ENCODE results near the gene GOT2.
A peak's percentile ranks its signal among the peaks of the same experiment; 100 is the strongest.
"Not testable (repeated sequence)": the region's sequence is repeated elsewhere in the genome, so short reads cannot be mapped to it uniquely, and the experiment has no call there.

The GOT2 gene

DNA sequence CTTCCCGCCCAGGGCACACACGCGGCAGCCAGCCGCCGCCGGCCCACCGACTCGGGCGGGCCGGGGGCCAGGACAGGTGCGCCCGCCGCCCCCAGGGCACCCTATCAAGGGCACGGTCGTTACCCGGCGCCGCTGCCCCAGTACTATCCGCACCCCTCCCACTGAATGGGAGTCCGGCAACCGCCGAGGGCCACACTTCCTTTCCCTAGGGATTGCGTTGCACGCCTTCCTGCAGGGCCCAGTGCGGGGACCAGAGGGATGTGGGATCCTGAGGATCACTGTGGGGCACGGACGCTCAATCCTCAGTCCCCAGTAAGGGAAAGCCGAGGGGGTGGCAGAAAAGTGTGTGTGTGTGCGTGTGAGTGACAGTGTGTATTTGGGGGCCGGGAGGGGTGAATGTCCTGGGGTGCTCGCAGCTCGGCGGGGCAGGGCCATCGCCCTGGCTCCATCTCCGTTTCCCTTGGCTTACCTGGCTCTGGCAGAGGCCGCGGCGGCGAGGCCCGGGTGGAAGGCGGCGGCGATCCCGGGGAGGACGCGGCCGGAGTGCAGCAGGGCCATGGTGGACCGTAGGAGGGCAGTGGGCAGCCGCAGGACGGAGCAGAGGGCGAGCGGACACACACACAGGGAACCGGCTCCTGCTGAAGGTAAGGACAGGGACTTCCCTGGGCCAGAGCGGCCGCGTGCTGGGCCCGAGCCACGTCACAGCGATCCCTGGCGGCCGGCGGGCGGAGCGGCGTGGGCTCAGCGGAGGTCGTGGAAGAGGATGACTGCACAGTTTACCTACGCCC lies at the start of gene GOT2:
Gene GOT2, minus strand, starts transcription at position 646 of the 788 bp plus-strand sequence. Its CDS starts 88 bp downstream, at position 558.
- DNase-seq: peak; percentile 79

DNA sequence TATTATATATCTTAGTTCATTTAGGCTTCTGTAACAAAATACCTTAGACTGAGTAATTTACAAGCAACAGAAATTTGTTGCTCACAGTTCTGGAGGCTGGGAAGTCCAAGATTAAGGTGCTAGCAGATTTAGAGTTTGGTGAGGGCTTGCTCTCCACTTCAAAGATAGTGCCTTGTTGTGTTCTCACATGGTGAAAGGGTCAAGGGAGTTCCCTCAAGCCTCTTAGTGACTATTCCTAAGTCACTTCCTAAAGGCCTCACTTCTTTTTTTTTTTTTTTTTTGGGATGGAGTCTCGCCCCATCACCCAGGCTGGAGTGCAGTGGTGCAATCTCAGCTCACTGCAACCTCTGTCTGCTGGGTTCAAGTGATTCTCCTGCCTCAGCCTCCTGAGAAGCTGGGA lies 45.2 kb upstream of the GOT2 start:
- not testable (repeated sequence) for DNase-seq

DNA sequence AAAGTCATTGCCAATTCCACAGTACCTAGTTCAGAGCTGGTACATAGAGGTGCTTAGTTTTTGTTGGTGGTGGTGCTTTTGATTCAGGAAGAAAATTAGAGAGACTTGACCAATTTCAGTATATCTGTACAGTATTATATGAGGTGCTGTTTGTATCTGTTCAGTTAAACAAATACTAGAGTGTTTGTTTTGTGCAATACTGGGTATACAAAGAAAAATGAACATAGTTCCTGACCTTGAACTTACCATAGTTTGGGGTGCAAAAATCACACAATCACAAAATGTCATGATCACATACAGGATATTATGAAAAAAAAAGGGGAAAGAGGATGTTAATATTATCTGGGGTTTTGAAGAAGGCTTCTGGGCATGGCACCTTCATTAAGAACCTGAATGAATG lies 39.8 kb upstream of the GOT2 start:
- DNase-seq: no peak

DNA sequence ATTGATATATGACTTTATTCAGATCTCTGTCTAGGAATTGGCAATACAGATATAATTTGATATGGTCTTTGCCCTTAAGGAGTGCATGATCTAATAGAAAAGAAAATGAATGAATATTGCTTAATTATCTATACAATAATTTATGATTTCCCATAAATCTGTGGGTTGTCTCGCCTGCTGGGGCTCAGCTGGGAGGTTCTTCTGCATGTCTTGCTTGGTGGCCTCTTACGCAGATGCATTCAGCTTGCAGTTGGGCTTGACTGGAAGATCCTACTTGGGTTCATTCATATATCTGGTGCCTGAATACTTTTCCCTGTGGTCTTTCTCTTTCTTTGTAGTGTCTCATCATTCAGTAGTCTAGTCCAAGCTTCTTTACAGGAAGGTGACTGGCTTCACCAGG lies 34.0 kb upstream of the GOT2 start:
- DNase-seq: no peak

DNA sequence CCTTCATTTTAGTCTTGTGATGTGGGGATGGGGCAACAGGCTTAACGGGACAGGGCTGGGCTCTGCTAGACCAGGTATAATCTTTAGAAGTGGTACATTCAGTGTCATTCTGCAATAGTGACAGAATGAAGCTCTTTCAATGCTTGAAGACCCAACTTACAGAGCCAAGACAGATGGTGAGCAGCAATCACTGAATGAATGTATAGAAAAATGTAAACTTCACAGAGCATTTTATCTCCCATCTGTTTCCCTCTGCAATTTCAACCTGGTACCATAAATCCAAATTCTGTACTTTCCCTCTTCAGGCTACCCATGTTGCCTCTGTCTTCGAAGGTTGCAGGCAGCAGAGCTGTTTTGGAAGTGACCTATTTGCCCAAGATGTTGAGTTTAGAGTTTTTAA lies 33.5 kb upstream of the GOT2 start:
- no peak for DNase-seq

DNA sequence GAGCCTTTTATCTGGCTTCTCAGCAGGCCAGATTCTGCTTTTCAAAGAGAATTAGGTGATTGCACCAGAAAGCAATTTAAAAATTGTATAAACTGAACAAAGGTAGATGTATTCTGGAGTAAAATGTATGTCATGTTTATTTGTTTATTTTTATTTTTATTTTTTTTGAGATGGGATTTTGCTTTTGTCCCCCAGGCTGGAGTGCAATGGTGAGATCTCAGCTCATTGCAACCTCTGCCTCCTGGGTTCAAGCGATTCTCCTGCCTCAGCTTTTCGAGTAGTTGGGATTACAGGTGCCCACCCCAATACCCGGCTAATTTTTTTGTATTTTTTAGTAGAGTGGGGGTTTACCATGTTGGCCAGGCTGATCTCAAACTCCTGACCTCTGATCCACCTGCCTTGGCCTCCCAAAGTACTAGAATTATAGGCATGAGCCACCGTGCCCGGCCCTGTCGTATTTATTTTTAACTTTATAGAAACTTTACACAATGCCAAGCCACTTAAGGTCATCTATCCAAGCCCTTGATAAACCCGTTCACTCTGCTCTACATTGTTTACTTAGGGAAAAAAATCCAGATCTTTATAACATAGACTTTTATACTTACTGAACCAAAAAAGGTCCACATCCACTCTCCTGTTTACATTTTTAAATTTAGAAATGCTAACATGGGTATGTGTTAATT lies 22.7 kb upstream of the GOT2 start:
- no peak for DNase-seq

DNA sequence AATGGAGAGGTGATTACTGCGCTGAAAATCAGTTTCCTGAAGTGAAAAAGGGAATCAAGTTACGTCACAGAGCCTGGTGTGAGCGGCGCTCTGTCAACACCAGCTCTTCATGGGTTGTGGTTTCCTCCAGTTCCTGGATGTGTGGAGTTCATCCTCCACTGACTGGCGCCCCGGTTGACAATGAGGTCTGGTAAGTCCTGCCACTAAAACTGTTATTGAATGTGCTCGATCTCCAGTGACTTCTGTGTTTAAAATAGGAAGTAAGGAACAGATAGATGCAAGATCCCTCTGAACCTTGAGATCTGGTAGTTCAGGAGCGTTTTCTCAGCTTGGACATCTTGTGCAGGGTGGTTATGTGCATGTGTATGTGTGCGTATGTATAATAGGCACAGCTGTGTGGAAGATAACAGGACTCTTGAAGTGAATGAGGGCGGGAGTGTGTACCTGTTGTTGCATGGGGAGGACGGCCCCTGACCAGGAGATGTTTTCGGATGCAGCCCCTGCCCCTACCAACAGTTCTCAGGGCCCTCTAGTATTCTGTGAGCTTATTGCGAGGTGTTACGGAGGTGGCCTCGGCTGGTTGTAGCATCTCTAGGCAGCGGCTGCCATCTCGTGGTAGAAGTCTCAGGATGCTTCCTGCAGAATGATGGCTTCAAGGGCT lies 22.0 kb upstream of the GOT2 start:
- DNase-seq: peak; percentile 54

DNA sequence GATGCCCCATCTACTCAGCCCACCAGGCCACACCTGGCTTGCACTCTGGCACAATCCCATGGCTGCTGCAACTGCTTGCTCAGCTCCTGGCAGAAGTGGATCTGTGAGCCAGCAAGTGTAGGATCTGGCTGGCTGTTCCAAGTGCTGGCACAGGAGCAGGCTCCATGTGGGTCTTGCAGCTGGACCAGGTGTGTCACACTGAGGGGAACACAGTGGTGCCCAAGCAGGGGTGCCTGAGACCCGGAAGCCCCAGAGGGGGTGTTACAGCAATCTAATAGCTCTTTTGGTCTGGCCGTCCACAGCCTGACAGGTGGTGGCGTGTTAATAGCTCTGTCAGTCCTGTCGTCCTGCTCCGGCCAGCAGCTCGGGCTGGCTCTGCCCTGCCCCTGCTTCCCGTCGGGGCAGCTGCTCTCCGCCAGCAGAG lies 19.6 kb upstream of the GOT2 start:
- DNase-seq: no peak

DNA sequence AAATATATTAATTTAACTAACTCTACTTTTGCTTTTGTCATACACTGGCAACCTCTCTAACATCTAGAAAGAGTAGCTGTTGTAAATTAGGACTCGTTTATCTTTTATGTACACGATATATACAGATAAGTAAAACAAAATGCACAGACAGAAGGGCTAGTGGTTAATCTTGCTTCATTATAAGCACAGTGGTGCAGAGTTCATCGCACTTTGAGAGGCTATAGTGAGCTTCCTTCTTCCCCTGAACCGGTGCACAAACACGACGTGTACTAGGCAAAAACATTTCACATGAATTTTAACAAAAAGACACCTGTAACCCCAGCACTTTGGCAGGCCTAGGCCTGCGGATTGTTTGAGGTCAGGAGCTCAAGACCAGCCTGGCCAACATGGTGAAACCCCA lies 10.4 kb upstream of the GOT2 start:
- DNase-seq: no peak

DNA sequence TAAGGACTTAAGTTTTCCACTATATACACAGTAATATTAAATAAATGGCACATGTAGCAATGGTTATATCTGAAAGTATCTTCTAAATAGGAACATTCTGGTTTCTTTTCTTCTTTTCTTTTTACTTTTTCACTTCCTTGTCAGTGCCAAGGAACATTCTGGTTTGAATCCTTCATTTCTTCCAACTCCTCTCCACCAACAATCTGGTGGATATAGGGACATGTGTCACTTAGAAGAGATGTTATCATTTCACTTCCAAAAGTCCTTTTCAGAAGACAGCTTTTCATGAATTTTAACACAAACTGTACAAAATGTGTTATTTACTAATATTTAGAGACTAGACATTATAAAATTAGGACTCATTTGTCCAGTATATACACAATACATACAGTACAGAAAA lies 7.9 kb upstream of the GOT2 start:
- DNase-seq: no peak

DNA sequence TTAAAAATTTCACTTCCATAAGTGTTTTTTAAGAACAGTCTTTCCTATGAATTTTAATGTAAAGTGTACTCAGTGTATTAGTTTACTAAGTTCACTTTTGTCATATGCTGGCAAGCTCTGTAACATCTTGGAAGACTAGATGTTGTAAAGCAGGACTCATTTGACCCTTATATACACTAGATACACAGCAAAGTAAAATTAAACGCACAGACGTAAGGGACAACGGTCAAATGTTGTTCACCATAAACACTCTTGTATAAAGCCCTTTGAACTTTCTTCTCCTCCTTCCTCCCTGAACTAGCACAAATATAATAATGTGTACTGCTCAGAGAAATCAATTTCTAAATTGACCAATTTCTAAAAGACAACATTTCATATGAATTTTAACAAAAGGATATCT lies 7.0 kb upstream of the GOT2 start:
- no peak for DNase-seq

DNA sequence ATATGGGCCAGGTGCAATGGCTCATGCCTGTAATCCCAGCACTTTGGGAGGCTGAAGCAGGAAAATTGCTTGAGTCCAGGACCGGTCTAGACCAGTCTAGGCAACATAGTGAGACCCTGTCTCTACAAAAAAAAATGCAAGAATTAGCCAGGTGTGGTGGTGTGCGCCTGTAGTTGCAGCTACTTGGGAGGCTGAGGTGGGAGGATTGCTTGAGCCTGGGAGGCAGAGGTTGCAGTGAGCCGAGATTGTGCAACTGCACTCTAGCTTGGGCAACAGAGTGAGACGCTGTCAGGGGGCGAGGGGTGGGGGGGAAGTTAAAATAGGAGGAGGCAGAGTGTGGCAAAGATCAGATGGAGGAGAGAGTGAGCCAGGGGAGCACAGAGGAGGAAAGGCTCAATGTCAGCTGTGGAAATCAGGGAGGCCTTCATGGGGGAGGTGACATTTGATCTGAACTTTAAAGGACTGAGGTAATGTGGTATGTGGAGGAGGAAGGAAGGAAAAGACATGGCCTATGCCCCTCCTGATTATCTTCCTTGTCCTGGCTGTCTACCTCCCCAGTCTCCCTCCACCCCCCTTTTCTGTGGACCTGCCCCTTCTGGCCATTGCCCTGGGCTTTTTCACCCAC lies 4.7 kb upstream of the GOT2 start:
- DNase-seq: no peak

DNA sequence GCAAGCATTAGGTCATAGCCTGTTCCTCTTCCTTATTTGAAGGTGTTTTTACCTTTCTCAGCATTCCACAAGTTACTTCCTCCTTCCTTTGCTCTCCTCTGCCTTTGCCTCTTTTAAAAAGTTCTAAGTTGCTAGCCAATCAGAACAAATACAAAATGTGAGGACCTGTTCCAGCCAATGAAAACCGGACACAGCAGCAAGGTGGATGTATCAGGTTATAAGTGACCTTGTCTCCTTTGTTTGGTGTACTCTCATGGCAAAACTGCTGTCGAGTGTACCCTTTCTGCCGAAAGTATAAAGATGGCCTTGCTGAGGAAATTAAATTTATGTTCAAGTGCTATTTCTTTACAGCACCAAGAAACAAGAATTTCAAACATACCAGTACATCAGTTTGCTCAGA lies 2.2 kb upstream of the GOT2 start:
- DNase-seq: not testable (repeated sequence)

DNA sequence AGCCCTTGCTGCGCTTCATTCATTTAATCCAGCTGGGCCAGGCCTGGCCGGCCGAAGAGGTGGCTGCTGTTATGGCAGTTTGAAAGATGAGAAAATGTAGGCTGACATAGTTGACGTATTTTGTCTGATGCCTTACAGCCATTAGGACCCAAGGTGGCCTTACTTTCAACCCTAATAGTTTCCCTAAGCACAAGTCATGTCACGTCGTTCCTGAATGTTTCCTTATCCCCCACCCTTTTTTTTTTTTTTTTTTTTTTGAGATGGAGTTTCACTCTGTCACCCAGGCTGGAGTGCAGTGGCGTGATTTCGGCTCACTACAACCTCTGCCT lies 307 bp upstream of the GOT2 start:
- no peak for DNase-seq

DNA sequence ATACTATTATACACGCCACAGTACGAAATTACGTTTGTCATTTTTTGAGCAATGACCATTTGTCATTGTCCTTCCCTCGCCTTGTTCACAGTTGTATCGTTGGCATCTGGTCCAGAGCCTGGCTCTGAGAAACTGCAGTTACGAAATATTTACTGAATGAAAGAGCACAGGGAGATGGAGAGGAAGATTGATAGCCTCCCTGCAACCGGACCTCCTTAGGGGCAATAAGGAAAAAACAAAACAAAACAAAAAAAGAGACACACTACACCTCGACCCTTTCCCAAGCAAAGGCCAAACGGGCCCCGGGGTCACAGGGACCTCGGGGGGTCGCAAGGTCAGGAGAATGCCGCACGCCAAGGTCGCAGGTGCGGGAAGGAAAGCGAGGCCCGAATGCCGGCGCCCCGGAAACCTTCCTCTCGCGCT lies 857 bp downstream of the GOT2 start:
- no peak for DNase-seq

DNA sequence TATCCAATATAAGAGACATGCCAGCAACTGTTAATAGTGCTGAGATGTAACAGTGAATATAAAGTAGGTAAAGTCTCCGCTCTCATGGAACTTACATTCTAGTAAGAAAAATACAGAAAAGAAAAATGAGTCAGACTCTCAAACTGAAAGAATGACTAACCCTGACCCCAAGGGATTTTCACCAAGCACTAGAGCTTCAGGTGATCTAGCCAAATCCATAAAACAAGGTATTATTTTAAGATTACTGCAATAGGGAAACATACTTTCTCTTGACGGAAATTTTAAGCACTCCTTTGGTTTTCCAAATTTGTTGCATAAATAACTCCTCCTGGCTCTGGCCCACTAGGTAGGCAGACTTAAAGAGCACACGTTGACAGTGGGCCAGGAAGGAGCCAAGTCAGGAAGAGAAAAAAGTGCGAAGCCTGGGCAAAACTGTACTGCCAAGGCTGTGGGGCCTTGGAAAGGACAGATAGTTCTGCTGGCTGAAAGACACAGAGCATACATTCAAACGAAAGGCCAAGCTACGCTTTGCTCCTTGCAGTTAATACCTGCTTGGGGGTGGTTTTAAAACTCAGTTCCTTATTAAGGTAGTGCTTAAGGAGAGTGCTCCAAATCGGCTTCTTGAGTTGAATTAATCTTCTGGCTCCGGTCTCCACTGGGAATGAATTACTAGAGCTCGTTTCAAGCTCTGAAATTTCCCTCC lies 1.4 kb downstream of the GOT2 start:
- DNase-seq: peak; percentile 54

DNA sequence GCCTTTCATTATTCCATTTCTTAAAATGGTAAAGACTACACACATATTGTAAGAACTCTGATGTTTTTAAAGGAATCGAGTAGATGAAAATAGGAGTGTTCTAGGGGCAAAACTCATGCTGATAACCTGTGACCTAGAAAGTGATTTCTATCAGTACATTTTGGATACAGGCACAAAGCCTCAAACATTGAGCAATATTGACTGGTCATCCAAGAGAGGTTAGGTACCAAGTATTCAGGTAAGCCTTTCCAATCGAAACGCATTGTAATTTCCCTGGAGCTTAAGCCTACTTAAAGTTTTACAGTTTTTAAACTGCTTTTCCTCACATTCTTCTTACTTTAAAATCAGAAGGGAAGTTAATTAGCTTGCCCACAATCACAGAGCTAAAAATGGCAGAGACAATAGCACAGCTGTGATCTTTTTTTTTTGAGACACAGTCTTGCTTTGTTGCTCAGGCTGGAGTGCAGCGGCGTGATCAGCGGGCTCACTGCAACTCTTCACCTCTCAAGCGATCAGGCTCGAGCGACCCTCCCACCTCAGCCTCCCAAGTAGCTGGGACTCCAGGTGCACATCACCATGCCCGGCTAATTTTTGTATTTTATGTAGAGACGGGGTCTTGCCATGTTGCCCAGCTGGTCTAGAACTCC lies 3.3 kb downstream of the GOT2 start:
- no peak for DNase-seq

DNA sequence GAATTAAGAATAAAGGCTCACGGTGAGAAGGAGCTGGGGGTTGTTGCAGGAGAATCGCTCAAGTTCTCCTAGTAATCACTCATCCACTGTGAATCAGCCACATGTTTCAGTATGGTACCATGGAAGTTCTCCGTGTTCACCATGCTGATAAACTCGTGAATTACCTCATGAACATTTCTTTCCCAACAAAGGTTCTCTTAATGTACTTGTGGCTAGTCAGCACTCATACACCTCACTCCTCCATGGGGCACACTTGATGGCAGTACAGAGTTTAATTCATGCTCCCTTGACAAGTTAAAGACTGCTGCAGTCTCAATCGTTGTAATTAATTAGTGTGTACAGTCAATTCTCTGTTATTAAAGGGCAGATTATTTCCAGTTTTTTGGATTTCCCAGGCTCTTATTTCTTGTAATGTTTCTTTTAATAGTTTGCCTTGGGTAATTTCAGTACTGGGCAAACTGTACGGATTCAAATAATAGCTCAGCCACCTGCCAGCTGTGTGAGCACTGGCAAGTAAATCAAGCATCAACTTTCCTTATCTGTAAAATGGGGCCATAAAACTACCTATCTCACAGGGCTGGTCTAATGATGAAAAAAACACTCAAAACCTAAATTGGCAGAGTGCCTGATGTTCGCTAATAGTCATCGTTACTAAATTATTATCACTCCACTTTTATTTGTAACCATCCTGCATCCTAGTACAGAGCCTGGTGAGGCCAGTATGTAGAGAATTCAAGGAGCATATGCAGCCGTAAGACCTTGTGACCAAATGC lies 6.1 kb downstream of the GOT2 start:
- DNase-seq: no peak

DNA sequence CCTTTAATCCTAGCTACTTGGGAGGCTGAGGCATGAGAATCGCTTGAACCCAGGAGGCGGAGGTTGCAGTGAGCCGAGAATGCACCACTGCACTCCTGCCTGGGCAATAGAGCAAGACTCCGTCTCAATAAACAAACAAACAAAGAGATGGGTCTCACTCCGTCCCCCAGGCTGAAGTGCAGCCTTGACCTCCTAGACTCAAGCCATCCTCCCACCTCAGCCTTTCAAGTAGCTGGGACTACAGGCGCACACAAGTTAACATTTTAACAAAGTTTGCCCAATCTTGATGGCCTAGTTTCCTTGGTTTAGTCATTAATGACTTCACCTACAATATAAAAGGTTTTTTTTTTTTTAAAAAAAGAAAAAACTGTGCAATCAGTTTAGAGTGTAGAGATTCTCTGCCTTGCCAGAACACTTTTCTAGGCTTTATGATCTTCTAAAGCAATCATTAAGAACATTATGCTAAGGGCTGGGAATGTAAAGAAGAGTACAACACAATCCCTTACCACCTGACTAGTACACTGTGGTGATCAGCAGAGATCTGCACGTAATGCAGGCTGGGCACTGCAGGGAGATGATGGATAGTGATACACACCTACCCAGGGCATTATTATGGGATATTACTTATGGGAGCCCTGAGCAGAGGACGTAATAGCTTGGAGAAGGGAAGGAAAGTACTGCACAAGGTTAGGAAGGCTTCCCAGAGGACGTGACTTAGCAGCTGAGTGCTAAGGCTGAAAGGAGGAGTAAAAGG lies 6.9 kb downstream of the GOT2 start:
- DNase-seq: no peak

DNA sequence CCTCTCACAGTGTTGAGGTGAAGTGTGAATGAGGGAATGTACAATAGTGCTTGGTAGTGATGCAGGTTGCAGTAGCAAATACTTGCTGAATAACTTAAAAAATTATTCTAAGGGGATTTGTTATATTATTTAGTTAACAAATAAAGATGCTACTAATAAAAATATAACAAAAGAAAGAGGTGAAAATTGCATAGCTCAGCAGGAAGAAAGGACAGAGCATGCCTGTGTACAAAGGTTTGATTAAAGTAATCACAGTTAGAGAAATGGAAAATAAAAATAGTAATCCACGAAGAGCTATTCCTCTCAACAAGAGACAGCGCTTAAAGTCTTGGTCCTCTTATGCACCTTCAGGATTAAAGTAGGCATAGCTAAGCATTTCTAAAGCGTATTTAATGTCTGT lies 11.0 kb downstream of the GOT2 start:
- no peak for DNase-seq

DNA sequence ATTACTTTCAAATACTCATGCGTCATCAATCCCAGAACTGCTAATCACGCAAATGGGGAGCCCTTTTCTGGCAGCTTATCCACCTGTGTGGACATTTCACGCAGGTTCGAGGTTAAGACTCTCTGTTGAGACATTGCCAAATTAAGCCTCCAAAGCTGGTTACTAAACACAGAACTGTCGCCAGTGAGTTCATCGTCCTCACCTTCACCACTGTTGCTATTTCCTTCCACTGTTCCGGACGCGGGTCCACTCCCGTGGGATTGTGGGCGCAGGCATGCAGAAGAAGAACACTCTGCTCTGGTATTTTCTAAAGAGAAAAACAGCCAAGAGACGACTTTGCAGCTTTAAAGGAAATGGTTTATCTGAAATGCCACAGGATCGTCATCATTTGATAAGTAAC lies 16.1 kb downstream of the GOT2 start:
- DNase-seq: no peak
